Naive B cell (primary cell): ENCODE results near the gene IGF2BP2. TPM values are rescaled to one million over a fixed set of nuclear protein-coding genes. Genes with fewer than 3 reads are reported as not detected.

Source experiments
- ATAC-seq, 2 donors: fragments of 150-1000 bp; cut with Tn5 transposase; 2 replicates each; pipeline ENCODE4 v1.10.0; 2021; ENCODE audit warnings: low read depth in 2 of 2, mild to moderate bottlenecking in 2 of 2, moderate library complexity in 2 of 2
- DNase-seq: peaks from one replicate; pipeline ENCODE4 v3.0.0; 2022
- H3K27ac Mint-ChIP-seq, 6 donors: one replicate each; pipeline ENCODE4 v1.8.0; 2020 to 2022; ENCODE audit warnings: mild to moderate bottlenecking in 6 of 6, mixed read lengths in 6 of 6, moderate library complexity in 5 of 6, inconsistent platforms in 2 of 6
- H3K27me3 Mint-ChIP-seq, 3 donors: one replicate each; pipeline ENCODE4 v1.8.0; 2021 to 2022; ENCODE audit warnings: mixed read lengths in 3 of 3, mild to moderate bottlenecking in 1 of 3
- H3K36me3 Mint-ChIP-seq, 2 donors: one replicate each; pipeline ENCODE4 v1.8.0; 2020 to 2022; ENCODE audit warnings: mixed read lengths in 2 of 2, inconsistent platforms in 1 of 2, mild to moderate bottlenecking in 1 of 2
- H3K4me1 Mint-ChIP-seq, 3 donors: one replicate each; pipeline ENCODE4 v1.8.0; 2020 to 2022; ENCODE audit warnings: mixed read lengths in 3 of 3, inconsistent platforms in 1 of 3, mild to moderate bottlenecking in 1 of 3, moderate library complexity in 1 of 3
- H3K4me3 Mint-ChIP-seq, 8 donors: one replicate each; pipeline ENCODE4 v1.8.0; 2020 to 2022; ENCODE audit warnings: mild to moderate bottlenecking in 8 of 8, mixed read lengths in 8 of 8, moderate library complexity in 8 of 8, inconsistent platforms in 2 of 8
- H3K9me3 Mint-ChIP-seq, 7 donors: one replicate each; pipeline ENCODE4 v1.8.0; 2020 to 2022; ENCODE audit warnings: mixed read lengths in 7 of 7, mild to moderate bottlenecking in 5 of 7, inconsistent platforms in 2 of 7, moderate library complexity in 1 of 7
- polyA plus RNA-seq, 6 donors: library from polyadenylated mRNA; unstranded; fragments of 300-500 nt; fragmentation: Illumina TruSeq; gene quantifications; one replicate each; pipeline ENCODE4 v1.2.3, GENCODE V29; 2021; ENCODE audit warnings: low read depth in 6 of 6

IGF2BP2 gene
- polyA plus RNA-seq, 6 donors from 2014 or later, result 0.31 TPM; not detected in 5

- Mint-ChIP-seq H3K4me1 (no peaks in the 10 kb centered on the region), H3K27me3 (peaks cover 0 to 4% (median 0%) of the 10 kb centered on the region in 3 donors), H3K36me3 (no peaks in the 10 kb centered on the region), H3K4me3 (no peak overlapping the region), H3K27ac (no peak overlapping the region), H3K9me3 (no peaks in the 10 kb centered on the region)
- DNase-seq (no peak), ATAC-seq (no peak)
Observed at GRCh38 chr3:185657691-185658503, 166.9 kb downstream of the IGF2BP2 start.

GRCh38 chr3:185657211-185657610 is 167.6 kb downstream of the IGF2BP2 start:
- no peak for DNase-seq
- no peaks in the 10 kb centered on the region for H3K9me3 Mint-ChIP-seq
- no peak overlapping the region for H3K4me3 Mint-ChIP-seq
- peak overlapping the region in 1 of 6 donors; percentile 33 for H3K27ac Mint-ChIP-seq
- ATAC-seq, result no peak
- H3K4me1 Mint-ChIP-seq, result no peaks in the 10 kb centered on the region
- no peaks in the 10 kb centered on the region for H3K36me3 Mint-ChIP-seq
- H3K27me3 Mint-ChIP-seq, result peaks cover 0 to 4% (median 0%) of the 10 kb centered on the region in 3 donors

DNA sequence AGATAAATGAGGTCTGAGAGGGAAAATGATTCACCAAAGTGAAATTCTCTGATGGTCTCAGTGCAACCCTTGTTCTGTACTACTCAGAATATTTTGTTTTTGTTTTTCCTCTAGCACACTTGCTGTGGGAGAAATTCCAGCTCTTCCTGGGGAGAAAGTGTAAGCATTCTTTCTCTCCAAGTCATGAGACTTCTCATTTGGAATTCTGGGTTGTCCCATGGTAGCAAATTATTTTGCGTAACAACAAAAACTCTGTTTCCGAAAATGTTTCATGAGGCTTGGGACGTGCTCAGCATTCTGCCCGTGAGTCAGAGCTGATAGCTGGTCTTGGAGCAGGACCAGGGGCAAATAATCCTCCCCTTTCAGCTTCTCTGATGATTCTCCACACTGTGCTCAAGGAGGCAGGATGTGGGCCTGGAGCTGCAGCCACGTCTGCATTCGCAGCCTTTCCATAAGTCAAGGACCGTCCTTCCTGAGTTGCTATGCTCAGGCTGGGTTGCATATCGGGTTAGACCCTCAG is 168.5 kb downstream of the IGF2BP2 start:
- Mint-ChIP-seq H3K27ac (no peak overlapping the region), H3K27me3 (no peaks in the 10 kb centered on the region), H3K36me3 (no peaks in the 10 kb centered on the region), H3K9me3 (no peaks in the 10 kb centered on the region), H3K4me1 (no peaks in the 10 kb centered on the region), H3K4me3 (no peak overlapping the region)
- ATAC-seq (no peak), DNase-seq (no peak)

GRCh38 chr3:185655426-185656320 is 169.2 kb downstream of the IGF2BP2 start:
- DNase-seq, result no peak
- no peaks in the 10 kb centered on the region for H3K27me3 Mint-ChIP-seq
- H3K4me1 Mint-ChIP-seq, result no peaks in the 10 kb centered on the region
- peak overlapping the region in 1 of 6 donors; percentile 58 for H3K27ac Mint-ChIP-seq
- no peaks in the 10 kb centered on the region for H3K9me3 Mint-ChIP-seq
- H3K4me3 Mint-ChIP-seq, result no peak overlapping the region
- ATAC-seq, result no peak
- H3K36me3 Mint-ChIP-seq, result no peaks in the 10 kb centered on the region

GRCh38 chr3:185654758-185655145 is 170.1 kb downstream of the IGF2BP2 start:
- Mint-ChIP-seq H3K27me3 (no peaks in the 10 kb centered on the region), H3K4me3 (no peak overlapping the region), H3K4me1 (no peaks in the 10 kb centered on the region), H3K27ac (no peak overlapping the region), H3K36me3 (no peaks in the 10 kb centered on the region), H3K9me3 (no peaks in the 10 kb centered on the region)
- DNase-seq (no peak), ATAC-seq (no peak)

DNA sequence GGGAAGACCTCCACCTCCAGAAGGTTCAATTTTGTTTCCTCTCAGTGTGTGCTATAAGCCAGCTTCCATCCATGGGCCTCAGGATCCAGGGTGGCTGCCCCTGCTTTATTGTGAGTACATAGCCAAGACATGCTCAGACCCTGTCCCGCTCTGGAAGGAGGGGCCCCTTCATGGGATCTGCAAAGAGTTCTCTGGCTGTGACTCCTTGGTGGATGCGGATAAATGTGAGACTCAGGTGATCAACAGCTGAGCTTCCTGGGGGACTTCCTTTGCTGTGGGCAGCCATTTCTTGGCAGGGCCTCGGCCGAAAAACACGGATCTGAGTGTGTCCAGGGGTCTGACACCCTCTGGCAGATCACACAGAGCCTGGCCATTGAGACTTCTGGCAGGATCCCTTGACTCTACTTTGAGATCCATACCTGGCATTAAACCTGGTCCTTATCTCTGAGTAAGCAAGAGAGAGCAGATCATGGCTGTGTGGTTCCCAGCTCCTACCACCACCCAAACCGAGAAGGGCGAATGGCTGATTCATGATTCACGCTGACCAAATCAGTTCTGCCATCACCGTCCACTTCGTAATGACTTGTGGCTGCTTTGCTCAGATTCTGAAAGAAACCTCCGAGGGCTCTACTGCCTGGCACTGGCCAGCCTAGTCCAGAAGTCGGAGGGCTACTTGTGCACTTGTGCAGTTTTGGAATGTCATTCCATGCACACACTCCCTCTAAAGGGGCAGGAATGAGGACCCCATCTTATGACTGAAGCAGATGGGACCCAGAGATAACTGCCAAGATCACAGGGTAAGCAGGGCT is 170.7 kb downstream of the IGF2BP2 start:
- DNase-seq (no peak), ATAC-seq (no peak)
- H3K4me1 Mint-ChIP-seq, result no peaks in the 10 kb centered on the region
- no peaks in the 10 kb centered on the region for H3K36me3 Mint-ChIP-seq
- no peaks in the 10 kb centered on the region for H3K9me3 Mint-ChIP-seq
- H3K27ac Mint-ChIP-seq, result no peak overlapping the region
- H3K27me3 Mint-ChIP-seq, result no peaks in the 10 kb centered on the region
- H3K4me3 Mint-ChIP-seq, result no peak overlapping the region

DNA sequence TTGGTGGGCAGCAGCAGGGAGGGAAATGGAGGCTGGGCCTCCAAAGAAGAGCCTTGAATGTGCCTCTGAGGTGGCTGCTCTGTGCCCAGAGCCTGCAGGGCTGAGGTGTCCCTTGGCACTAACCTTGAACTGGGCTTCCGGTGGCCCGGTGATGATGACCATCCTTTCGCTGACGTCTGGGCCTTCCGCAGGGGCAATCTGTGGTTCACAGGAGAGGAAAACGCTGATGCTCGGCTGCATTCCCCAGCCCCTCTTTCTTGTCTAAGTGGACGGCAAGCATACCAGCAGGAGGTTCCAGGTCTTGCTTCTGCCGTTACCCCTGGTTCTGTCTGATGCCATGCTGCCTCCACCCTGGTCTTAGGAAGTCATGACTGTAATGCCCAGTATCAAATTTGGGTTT is 172.9 kb downstream of the IGF2BP2 start:
- Mint-ChIP-seq H3K9me3 (no peaks in the 10 kb centered on the region), H3K4me1 (peaks cover 7 to 13% (median 9%) of the 10 kb centered on the region in 3 donors), H3K27ac (no peak overlapping the region), H3K27me3 (no peaks in the 10 kb centered on the region), H3K4me3 (no peak overlapping the region), H3K36me3 (no peaks in the 10 kb centered on the region)
- ATAC-seq (no peak), DNase-seq (no peak)

DNA sequence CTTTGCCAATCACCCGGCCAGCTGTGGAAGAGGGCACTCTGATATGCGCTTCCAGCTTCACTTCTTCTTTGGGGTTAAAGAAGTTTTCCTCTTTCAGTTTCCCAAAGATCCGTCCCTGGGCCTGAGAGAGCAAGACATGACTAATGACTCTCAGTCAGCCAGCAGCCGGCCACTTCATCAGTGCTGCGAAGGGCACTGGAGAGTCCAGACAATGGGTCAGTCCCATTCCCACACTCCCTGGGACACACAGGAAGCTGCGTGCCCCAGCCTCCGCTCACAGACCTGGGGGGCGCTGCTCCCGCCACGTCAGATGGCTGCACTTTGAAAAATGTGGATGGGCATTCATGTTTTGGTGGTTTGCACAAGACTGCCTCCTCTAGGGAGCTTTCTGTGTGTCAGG is 175.4 kb downstream of the IGF2BP2 start:
- no peaks in the 10 kb centered on the region for H3K9me3 Mint-ChIP-seq
- no peak overlapping the region for H3K4me3 Mint-ChIP-seq
- peaks cover 16 to 23% (median 18%) of the 10 kb centered on the region in 3 donors for H3K4me1 Mint-ChIP-seq
- ATAC-seq, result no peak
- no peaks in the 10 kb centered on the region for H3K27me3 Mint-ChIP-seq
- H3K27ac Mint-ChIP-seq, result no peak overlapping the region
- no peak for DNase-seq
- no peaks in the 10 kb centered on the region for H3K36me3 Mint-ChIP-seq

GRCh38 chr3:185648396-185648795 is 176.4 kb downstream of the IGF2BP2 start:
- DNase-seq (no peak), ATAC-seq (no peak)
- Mint-ChIP-seq H3K9me3 (no peaks in the 10 kb centered on the region), H3K4me1 (peaks cover 16 to 23% (median 20%) of the 10 kb centered on the region in 3 donors), H3K27ac (peak overlapping the region in 2 of 6 donors; percentile 51 to 52), H3K36me3 (no peaks in the 10 kb centered on the region), H3K4me3 (no peak overlapping the region), H3K27me3 (no peaks in the 10 kb centered on the region)

DNA sequence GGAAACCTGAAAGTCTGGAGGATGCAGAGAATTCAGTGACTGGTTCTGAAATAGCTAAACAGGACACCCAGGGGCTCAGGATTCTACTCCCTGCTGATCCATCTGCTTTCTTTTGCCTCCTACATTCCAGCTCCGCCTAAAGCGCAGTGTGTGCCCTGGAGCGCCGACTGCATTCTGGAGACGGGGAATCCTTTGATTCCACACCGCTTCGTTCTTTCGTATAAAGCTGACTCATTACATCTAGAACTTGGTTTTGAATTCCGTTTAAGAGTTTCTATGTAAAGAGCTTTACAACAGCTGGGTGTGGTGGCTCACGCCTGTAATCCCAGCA is 177.0 kb downstream of the IGF2BP2 start:
- no peaks in the 10 kb centered on the region for H3K27me3 Mint-ChIP-seq
- H3K36me3 Mint-ChIP-seq, result no peaks in the 10 kb centered on the region
- ATAC-seq, result no peak

GRCh38 chr3:185647134-185647879 is 177.5 kb downstream of the IGF2BP2 start:
- Mint-ChIP-seq H3K4me1 (peaks cover 16 to 23% (median 20%) of the 10 kb centered on the region in 3 donors), H3K27ac (peak overlapping the region in 3 of 6 donors; percentile 63 to 89 (median 84)), H3K36me3 (no peaks in the 10 kb centered on the region), H3K9me3 (no peaks in the 10 kb centered on the region), H3K4me3 (peak overlapping the region in 4 of 8 donors; percentile 18 to 51 (median 38)), H3K27me3 (no peaks in the 10 kb centered on the region)
- DNase-seq (no peak), ATAC-seq (no peak)

More for the DNA sequence above, 177.0 kb downstream of the IGF2BP2 start:
- H3K27ac Mint-ChIP-seq, result peak overlapping the region in 3 of 6 donors; percentile 63 to 82 (median 82)
- H3K4me3 Mint-ChIP-seq, result peak overlapping the region in 2 of 8 donors; percentile 44 to 51
- no peaks in the 10 kb centered on the region for H3K9me3 Mint-ChIP-seq
- H3K4me1 Mint-ChIP-seq, result peaks cover 16 to 23% (median 20%) of the 10 kb centered on the region in 3 donors
- DNase-seq, result no peak

GRCh38 chr3:185646382-185647133 is 178.3 kb downstream of the IGF2BP2 start:
- peak overlapping the region in 4 of 8 donors; percentile 18 to 51 (median 38) for H3K4me3 Mint-ChIP-seq
- H3K27me3 Mint-ChIP-seq, result no peaks in the 10 kb centered on the region
- peaks cover 16 to 23% (median 20%) of the 10 kb centered on the region in 3 donors for H3K4me1 Mint-ChIP-seq
- no peaks in the 10 kb centered on the region for H3K36me3 Mint-ChIP-seq
- no peaks in the 10 kb centered on the region for H3K9me3 Mint-ChIP-seq
- DNase-seq (peak; percentile 23), ATAC-seq (peak; percentile 90 to 96)
- H3K27ac Mint-ChIP-seq, result peak overlapping the region in 3 of 6 donors; percentile 63 to 89 (median 84)
